Endothelial cell of umbilical vein (primary cell): ENCODE data around the gene PTTG2.

ENCODE experiments used
- EZH2 ChIP-seq: IDR thresholded peaks from 2 replicates; pipeline ENCODE4 v1.6.1; 2012; ENCODE audit warnings: borderline replicate concordance, low read depth, mild to moderate bottlenecking, moderate library complexity, low read length, inconsistent platforms; ENCODE audit not compliant: severe bottlenecking
- FOS ChIP-seq: IDR thresholded peaks from 2 replicates; pipeline ENCODE4 v1.6.1; 2011; ENCODE audit warnings: mild to moderate bottlenecking, low read length, moderate library complexity, borderline replicate concordance; ENCODE audit not compliant: insufficient read depth
- JUN ChIP-seq: IDR thresholded peaks from 2 replicates; pipeline ENCODE4 v1.6.1; 2011; ENCODE audit warnings: borderline replicate concordance, low read depth; ENCODE audit not compliant: insufficient read length, insufficient read depth
- MYC ChIP-seq: IDR thresholded peaks from one replicate; pipeline ENCODE4 v1.6.1; 2011; ENCODE audit warnings: mild to moderate bottlenecking, low read depth, low read length
- POLR2A ChIP-seq: IDR thresholded peaks from 2 replicates; pipeline ENCODE4 v1.6.1; 2012; ENCODE audit warnings: low read depth, mild to moderate bottlenecking, control low read depth, low read length
- POLR2AphosphoS5 ChIP-seq: IDR thresholded peaks from 2 replicates; pipeline ENCODE4 v1.6.1; 2012; ENCODE audit warnings: low read depth, mild to moderate bottlenecking, control low read depth, low read length, moderate library complexity; ENCODE audit not compliant: insufficient read depth
- TF ChIP-seq, protein P1 (sequence below), 2 donors: IDR thresholded peaks; 1 replicate in 1 of 2; 2 replicates in 1 of 2; pipeline ENCODE4 v1.5.1; 2011; ENCODE audit warnings: low read length in 2 of 2, mild to moderate bottlenecking in 2 of 2, moderate library complexity in 2 of 2, control low read depth in 1 of 2, inconsistent platforms in 1 of 2, low read depth in 1 of 2; ENCODE audit not compliant: insufficient read depth in 1 of 2; ENCODE audit errors: extremely low read depth in 1 of 2

DNA sequence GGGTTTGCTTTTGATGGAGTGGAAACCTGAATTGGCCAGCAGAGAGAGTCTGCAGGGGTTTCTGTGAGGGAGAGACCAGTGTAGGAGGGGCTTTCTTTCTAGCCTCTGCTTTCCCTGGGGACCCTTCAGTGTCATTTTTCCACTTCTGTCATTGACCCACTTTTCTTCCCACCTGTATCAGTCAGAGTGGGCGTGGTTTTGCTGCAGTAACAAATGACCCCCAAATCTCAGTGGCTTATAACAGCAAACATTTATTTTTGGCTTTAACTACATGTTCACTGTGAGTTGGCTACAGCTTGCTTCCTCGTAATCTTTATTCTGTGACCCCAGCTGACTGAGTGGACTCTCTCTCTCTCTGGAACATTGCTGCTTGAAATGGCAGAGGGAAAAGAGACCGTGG lies 25.6 kb upstream of the PTTG2 start:
- TF ChIP-seq POLR2AphosphoS5: no peak
- TF ChIP-seq, protein P1, sequence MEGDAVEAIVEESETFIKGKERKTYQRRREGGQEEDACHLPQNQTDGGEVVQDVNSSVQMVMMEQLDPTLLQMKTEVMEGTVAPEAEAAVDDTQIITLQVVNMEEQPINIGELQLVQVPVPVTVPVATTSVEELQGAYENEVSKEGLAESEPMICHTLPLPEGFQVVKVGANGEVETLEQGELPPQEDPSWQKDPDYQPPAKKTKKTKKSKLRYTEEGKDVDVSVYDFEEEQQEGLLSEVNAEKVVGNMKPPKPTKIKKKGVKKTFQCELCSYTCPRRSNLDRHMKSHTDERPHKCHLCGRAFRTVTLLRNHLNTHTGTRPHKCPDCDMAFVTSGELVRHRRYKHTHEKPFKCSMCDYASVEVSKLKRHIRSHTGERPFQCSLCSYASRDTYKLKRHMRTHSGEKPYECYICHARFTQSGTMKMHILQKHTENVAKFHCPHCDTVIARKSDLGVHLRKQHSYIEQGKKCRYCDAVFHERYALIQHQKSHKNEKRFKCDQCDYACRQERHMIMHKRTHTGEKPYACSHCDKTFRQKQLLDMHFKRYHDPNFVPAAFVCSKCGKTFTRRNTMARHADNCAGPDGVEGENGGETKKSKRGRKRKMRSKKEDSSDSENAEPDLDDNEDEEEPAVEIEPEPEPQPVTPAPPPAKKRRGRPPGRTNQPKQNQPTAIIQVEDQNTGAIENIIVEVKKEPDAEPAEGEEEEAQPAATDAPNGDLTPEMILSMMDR (IDR thresholded peaks at IDR 0.05; ENCODE audit: extremely low read depth in 1 of 2, insufficient read depth in 1 of 2, low read depth in 1 of 2, low read length in 2 of 2): no peak
- TF ChIP-seq POLR2A: no peak
- no peak for TF ChIP-seq FOS
- no peak for TF ChIP-seq EZH2
- no peak for TF ChIP-seq JUN
- no peak for TF ChIP-seq MYC
